ENCODE results near the gene TTC29.
"Not testable (repeated sequence)": the region's sequence is repeated elsewhere in the genome, so short reads cannot be mapped to it uniquely, and the experiment has no call there.

TTC29 gene

GRCh38 chr4:146763560-146763959, 182.1 kb downstream of the TTC29 start:
- no peaks in the 10 kb centered on the region for H3K27me3 ChIP-seq (replicated peaks; ENCODE audit: control insufficient read depth, insufficient read depth, low read length)
- no peak for DNase-seq (ENCODE audit: extremely low read depth, insufficient read length)
- H3K4me3 ChIP-seq (replicated peaks; ENCODE audit: low read depth, low read length), result no peak overlapping the region
- TF ChIP-seq CTCF (IDR thresholded peaks at IDR 0.05; ENCODE audit: insufficient read depth, low read length, poor library complexity, severe bottlenecking), result no peak
- H3K36me3 ChIP-seq (ENCODE audit: control insufficient read depth, insufficient read depth, low read length), result no peaks in the 10 kb centered on the region

- Histone ChIP-seq H3K27me3 (replicated peaks; ENCODE audit: control insufficient read depth, insufficient read depth, low read length) (no peaks in the 10 kb centered on the region), H3K36me3 (ENCODE audit: control insufficient read depth, insufficient read depth, low read length) (no peaks in the 10 kb centered on the region), H3K4me3 (replicated peaks; ENCODE audit: low read depth, low read length) (no peak overlapping the region)
- no peak for TF ChIP-seq CTCF (IDR thresholded peaks at IDR 0.05; ENCODE audit: insufficient read depth, low read length, poor library complexity, severe bottlenecking)
- DNase-seq (ENCODE audit: extremely low read depth, insufficient read length), result no peak
Measured at GRCh38 chr4:146762016-146762415, 183.6 kb downstream of the TTC29 start.

GRCh38 chr4:146742416-146742815, 203.2 kb downstream of the TTC29 start:
- Histone ChIP-seq H3K27me3 (replicated peaks; ENCODE audit: control insufficient read depth, insufficient read depth, low read length) (no peaks in the 10 kb centered on the region), H3K4me3 (replicated peaks; ENCODE audit: low read depth, low read length) (no peak overlapping the region), H3K36me3 (ENCODE audit: control insufficient read depth, insufficient read depth, low read length) (no peaks in the 10 kb centered on the region)
- no peak for DNase-seq (ENCODE audit: extremely low read depth, insufficient read length)
- TF ChIP-seq CTCF (IDR thresholded peaks at IDR 0.05; ENCODE audit: insufficient read depth, low read length, poor library complexity, severe bottlenecking), result no peak

- DNase-seq (ENCODE audit: extremely low read depth, insufficient read length), result no peak
- no peak for TF ChIP-seq CTCF (IDR thresholded peaks at IDR 0.05; ENCODE audit: insufficient read depth, low read length, poor library complexity, severe bottlenecking)
- Histone ChIP-seq H3K27me3 (replicated peaks; ENCODE audit: control insufficient read depth, insufficient read depth, low read length) (no peaks in the 10 kb centered on the region; the same call in 1 of the 2 replicates), H3K36me3 (ENCODE audit: control insufficient read depth, insufficient read depth, low read length) (no peaks in the 10 kb centered on the region), H3K4me3 (replicated peaks; ENCODE audit: low read depth, low read length) (no peak overlapping the region)
Measured at GRCh38 chr4:146739182-146739581, 206.5 kb downstream of the TTC29 start.

- not testable (repeated sequence) for H3K27me3 ChIP-seq (replicated peaks; ENCODE audit: control insufficient read depth, insufficient read depth, low read length); H3K4me3 ChIP-seq (replicated peaks; ENCODE audit: low read depth, low read length); DNase-seq (ENCODE audit: extremely low read depth, insufficient read length); H3K36me3 ChIP-seq (ENCODE audit: control insufficient read depth, insufficient read depth, low read length)
Measured at GRCh38 chr4:146723519-146723918, 222.1 kb downstream of the TTC29 start.

- no peak overlapping the region for H3K4me3 ChIP-seq (replicated peaks; ENCODE audit: low read depth, low read length)
- DNase-seq (ENCODE audit: extremely low read depth, insufficient read length), result no peak
- TF ChIP-seq CTCF (IDR thresholded peaks at IDR 0.05; ENCODE audit: insufficient read depth, low read length, poor library complexity, severe bottlenecking), result no peak
Measured at GRCh38 chr4:146709956-146710355, 235.7 kb downstream of the TTC29 start.

More at GRCh38 chr4:146709956-146710355, 235.7 kb downstream of the TTC29 start:
- H3K36me3 ChIP-seq (ENCODE audit: control insufficient read depth, insufficient read depth, low read length), result no peaks in the 10 kb centered on the region
- H3K27me3 ChIP-seq (replicated peaks; ENCODE audit: control insufficient read depth, insufficient read depth, low read length), result no peaks in the 10 kb centered on the region

Data from GM06990 (cell line).